GM12865 (cell line): ENCODE data around the gene LGR5.
"Not testable (repeated sequence)": the region's sequence is repeated elsewhere in the genome, so short reads cannot be mapped to it uniquely, and the experiment has no call there.

ENCODE experiments used
- DNase-seq: peaks from one replicate; pipeline ENCODE4 v3.0.0; 2010; ENCODE audit warnings: low read depth
- H3K4me3 ChIP-seq: 2 replicates; pipeline ENCODE4 v1.5.1; 2011; ENCODE audit warnings: mild to moderate bottlenecking, low read depth, low read length, control low read depth
- CTCF ChIP-seq: IDR thresholded peaks from 2 replicates; pipeline ENCODE4 v1.5.1; 2011; ENCODE audit warnings: low read length, control low read depth, low read depth, inconsistent platforms; ENCODE audit not compliant: insufficient read depth; ENCODE audit errors: missing control alignments

The LGR5 gene

DNA sequence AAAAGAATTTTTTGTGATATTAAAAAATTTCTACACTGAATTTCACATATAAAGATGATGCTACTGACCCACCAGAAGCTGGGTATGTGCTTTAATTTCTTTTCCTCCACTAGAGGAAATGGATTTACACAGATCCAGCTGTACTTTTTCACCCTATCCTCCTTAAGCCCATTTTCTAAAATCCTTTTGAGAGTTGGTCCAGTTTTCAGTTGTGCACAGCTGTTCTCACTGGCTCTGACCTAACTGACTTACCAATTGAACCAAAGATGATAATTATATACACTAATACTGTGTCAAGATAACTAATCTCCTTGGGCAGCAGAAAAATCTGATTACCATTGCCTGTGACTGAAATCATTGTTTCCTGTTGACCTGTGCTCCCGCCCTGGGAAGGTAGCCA lies 115.6 kb downstream of the LGR5 start:
- no peak overlapping the region for H3K4me3 ChIP-seq
- TF ChIP-seq CTCF, result no peak
- DNase-seq, result no peak

DNA sequence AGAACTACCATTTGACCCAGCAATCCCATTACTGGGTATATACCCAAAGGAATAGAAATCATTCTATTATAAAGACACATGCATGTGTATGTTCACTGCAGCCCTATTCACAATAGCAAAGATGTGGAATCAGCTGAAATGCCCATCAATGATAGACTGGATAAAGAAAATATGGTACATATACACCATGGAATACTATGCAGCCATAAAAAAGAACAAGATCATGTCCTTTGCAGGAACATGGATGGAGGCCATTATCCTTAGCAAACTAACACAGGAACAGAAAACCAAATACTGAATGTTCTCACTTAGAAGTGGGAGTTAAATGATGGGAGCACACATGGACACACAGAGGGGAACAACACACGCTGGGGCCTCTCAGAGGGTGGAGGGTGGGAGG lies 116.2 kb downstream of the LGR5 start:
- DNase-seq, H3K4me3 ChIP-seq: not testable (repeated sequence)

DNA sequence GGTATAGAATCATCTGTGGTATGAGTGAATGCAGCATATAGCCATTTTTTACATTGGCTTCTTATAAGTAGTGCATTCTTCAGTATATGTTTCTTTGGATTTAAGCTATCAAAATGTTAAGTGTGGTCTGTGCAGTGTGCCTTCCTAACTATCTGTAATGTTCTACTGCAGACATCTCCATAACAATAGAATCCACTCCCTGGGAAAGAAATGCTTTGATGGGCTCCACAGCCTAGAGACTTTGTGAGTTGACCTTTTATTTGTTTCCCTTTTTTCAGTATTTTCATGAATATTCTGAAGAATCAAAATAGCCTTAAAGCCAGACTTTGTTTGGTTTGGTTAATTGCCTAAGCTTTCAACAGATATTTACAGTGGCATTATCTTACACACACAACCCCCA lies 116.8 kb downstream of the LGR5 start:
- DNase-seq, result no peak
- H3K4me3 ChIP-seq, result no peak overlapping the region
- TF ChIP-seq CTCF, result no peak

DNA sequence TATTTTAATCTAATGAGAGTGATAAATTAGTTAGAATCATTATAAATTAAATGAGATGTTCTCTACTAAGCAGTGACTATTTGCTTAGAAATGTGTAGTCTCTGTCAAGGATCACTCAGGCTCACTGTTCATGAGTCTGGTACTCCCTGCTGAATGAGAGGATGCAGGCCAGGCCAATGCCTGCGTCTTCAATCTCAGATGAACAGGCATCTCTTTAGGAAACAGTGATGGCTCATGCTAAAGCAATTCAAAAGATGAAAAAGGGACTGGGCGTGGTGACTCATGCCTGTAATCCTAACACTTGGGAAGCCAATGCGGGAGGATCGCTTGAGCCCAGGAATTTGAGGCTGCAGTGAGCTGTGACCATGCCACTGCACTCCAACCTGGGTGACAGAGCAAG lies 117.3 kb downstream of the LGR5 start:
- no peak for DNase-seq
- no peak overlapping the region for H3K4me3 ChIP-seq
- TF ChIP-seq CTCF, result no peak

GRCh38 chr12:71558445-71558844 lies 118.8 kb downstream of the LGR5 start:
- TF ChIP-seq CTCF, result no peak
- DNase-seq, result no peak
- H3K4me3 ChIP-seq, result no peak overlapping the region

DNA sequence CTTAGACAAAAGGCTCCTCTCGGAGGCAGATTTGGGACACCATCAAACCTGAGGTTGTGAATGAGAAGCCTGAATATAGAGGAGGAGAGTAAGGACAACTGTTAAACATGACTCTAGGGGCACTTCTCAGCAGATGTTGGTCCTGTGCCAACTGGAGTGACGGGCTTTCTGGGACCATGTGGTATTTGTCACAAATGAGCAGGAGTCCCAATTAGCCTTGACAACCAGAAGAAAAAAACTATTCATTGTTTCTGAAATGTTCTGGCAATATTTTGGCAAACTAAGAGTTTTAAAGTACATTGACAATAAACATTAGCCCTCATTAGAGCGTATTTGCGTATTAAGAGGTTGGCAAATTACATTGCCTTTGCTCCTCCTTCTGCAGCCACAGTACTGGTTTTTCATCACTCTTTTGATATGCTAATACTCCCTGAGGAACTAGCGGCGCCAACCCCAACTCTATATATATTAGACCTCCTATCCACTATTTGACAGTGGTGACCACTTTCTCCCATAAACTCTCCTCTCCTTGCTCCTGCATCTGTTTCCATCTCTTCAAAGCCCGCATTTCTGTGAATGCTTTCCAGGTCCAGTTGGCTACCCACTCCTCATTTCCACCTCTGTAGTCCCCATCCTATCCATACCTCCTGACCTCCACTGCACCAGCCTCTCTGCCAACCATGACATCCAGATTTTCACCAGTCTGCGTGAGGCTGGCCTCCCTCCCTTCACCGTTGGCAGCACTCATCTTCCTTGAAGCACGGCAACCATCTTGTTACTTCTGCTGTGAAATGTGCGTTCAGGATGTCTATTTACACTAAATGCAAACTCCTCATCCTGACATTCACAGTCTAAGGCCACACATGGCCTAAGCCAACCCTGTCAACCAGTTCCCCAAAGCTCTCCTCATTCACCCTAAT lies 123.3 kb downstream of the LGR5 start:
- no peak overlapping the region for H3K4me3 ChIP-seq
- no peak for TF ChIP-seq CTCF
- DNase-seq, result no peak

DNA sequence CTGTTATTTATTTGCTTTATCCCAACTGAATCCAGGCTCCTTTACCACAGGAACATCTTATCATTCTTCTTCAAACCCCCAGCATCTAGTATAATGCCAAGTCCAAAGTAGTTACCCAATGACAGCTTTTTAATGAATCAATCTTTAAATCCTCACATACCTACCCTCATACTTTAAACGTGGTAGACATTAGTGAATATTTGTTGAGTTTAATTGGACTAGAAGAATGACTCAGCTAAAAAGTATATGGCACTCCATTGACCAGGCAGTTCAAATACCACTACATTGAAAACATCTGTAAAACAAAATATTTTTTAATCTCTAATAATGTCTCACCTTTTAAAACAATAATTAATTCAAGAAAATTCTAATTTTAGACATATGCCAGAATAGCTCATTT lies 125.9 kb downstream of the LGR5 start:
- TF ChIP-seq CTCF, result no peak
- no peak for DNase-seq
- no peak overlapping the region for H3K4me3 ChIP-seq
